Measurements from ENCODE around the gene UBE2R2. TPM values are rescaled to one million over a fixed set of nuclear protein-coding genes. Genes with fewer than 3 reads are reported as not detected.

Gene UBE2R2
- total and polyA plus RNA-seq, 2 donors (not counting 3 experiments of a cell fraction or from before 2014, with no cell fraction given): 23.9 to 54.3 TPM

DNA sequence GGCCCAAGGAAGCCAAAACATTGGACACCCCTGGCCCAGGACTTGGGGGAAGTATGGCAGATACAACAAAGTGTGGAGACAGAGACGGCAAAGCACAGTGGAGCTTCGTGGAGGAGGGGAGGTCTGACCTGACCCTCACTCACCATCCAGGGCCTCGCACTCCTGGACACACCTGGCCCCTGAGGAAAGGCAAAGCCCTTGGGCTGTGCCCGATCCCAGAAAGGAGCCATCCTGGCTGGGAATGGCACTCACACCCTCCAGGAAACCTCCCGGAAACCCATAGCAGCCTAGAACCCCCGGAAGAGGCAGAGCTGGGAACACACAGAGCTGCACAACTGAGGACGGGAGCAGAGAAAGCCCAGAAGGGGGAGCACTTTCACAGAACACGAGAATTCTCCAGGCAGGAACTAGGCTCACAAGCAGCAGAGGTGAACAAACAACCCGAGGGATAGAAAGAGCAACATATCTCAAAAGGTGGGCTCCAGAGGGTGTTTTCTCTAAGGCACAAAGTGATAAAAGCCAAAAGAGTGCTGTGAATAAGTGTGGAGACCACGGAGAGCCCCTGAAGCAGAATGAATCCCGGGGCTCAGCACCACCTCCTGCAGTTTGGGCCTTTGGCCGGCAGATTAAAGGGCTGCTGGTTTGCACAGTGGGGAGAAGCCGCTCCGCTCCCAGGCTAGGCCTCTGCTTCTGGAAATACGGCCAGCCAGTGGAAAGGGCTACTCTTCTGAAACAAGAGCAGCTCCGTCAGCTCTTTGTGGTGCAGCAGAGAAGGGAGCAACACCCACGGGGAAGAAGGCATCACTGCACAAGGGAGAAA, 108.2 kb downstream of the UBE2R2 start:
- ChIA-PET POLR2A (interaction anchor here (1.1 kb wide), 1 partner anchor 149 kb away, joined by 4 read pairs; no protein-coding TSS in a partner anchor), CTCF (interaction anchor here (0.6 to 4.3 kb wide), 21 partner anchors 9 to 301 kb away, joined by 3 to 74 read pairs (median 4); partner anchors contain the start of gene UBAP2)
- Histone ChIP-seq H3K79me2 (ENCODE audit: control insufficient read depth, insufficient read depth, low read length) (peaks cover 2% of the 10 kb centered on the region), H3K27ac (ENCODE audit: insufficient read depth, low read depth, low read length) (no peak overlapping the region), H3K9me3 (replicated peaks; ENCODE audit: control insufficient read depth, insufficient read depth, low read length) (no peaks in the 10 kb centered on the region), H2AFZ (ENCODE audit: low read depth, low read length) (no peak overlapping the region), H3K9me1 (replicated peaks; ENCODE audit: control insufficient read depth, extremely low read depth, insufficient read depth, low read length) (no peaks in the 10 kb centered on the region), H3K4me3 (replicated peaks in 1 of 3; ENCODE audit: insufficient read depth in 1 of 3, low read depth in 1 of 3, low read length in 3 of 3) (no peak overlapping the region), H3K4me1 (ENCODE audit: control insufficient read depth, extremely low read depth, insufficient read depth, low read length) (no peaks in the 10 kb centered on the region), H3K36me3 (ENCODE audit: control insufficient read depth in 2 of 2, extremely low read depth in 1 of 2, insufficient read depth in 2 of 2, low read length in 2 of 2) (peaks cover 22 to 75% of the 10 kb centered on the region in 2 experiments), H4K20me1 (replicated peaks; ENCODE audit: control insufficient read depth, extremely low read depth, insufficient read depth, low read length) (no peaks in the 10 kb centered on the region), H3K4me2 (ENCODE audit: insufficient read depth, low read length) (no peak overlapping the region), H3K27me3 (ENCODE audit: control insufficient read depth in 2 of 2, insufficient read depth in 2 of 2, low read length in 2 of 2) (no peaks in the 10 kb centered on the region), H3K9ac (replicated peaks; ENCODE audit: extremely low read depth, insufficient read depth, low read length) (no peak overlapping the region)
- FAIRE-seq (peak; percentile 81), DNase-seq (ENCODE audit: low read depth, low spot score) (peak; percentile 61)
- no peak for TF ChIP-seq MAX (IDR thresholded peaks at IDR 0.05; ENCODE audit: insufficient read depth, insufficient read length)
- TF ChIP-seq FOS (IDR thresholded peaks at IDR 0.05; ENCODE audit: borderline replicate concordance, insufficient read depth, low read length): no peak
- TF ChIP-seq POLR2AphosphoS5 (IDR thresholded peaks at IDR 0.05; ENCODE audit: insufficient read depth, low read depth, low read length): peak; percentile 12
- no peak for TF ChIP-seq EZH2 (IDR thresholded peaks at IDR 0.05; ENCODE audit: borderline replicate concordance, low read depth, low read length, severe bottlenecking)
- no peak for TF ChIP-seq MYC (IDR thresholded peaks at IDR 0.05; ENCODE audit: low read depth, low read length)
- no peak for TF ChIP-seq GATA2 (IDR thresholded peaks at IDR 0.05; ENCODE audit: insufficient read depth, insufficient read length, low read depth, low read length)
- TF ChIP-seq, protein P1, sequence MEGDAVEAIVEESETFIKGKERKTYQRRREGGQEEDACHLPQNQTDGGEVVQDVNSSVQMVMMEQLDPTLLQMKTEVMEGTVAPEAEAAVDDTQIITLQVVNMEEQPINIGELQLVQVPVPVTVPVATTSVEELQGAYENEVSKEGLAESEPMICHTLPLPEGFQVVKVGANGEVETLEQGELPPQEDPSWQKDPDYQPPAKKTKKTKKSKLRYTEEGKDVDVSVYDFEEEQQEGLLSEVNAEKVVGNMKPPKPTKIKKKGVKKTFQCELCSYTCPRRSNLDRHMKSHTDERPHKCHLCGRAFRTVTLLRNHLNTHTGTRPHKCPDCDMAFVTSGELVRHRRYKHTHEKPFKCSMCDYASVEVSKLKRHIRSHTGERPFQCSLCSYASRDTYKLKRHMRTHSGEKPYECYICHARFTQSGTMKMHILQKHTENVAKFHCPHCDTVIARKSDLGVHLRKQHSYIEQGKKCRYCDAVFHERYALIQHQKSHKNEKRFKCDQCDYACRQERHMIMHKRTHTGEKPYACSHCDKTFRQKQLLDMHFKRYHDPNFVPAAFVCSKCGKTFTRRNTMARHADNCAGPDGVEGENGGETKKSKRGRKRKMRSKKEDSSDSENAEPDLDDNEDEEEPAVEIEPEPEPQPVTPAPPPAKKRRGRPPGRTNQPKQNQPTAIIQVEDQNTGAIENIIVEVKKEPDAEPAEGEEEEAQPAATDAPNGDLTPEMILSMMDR (IDR thresholded peaks at IDR 0.05; ENCODE audit: extremely low read depth in 1 of 2, insufficient read depth in 1 of 2, low read depth in 1 of 2, low read length in 2 of 2): peak; percentile 70 to 79
- intact Hi-C loops (cut with micrococcal nuclease): loop anchor here (1.0 to 5.0 kb wide), 4 partner anchors 98 to 188 kb away; no protein-coding TSS in a partner anchor
- BruUV-seq (replicated peaks): no TSS peak
- dilution Hi-C loops (cut with MboI; ENCODE audit: extremely low pct_ligation_motif_present, low sequenced_read_pairs): no loop called here
